GM12892 (cell line): Measurements from ENCODE around the gene NUP98.

Source experiments
- POLR2A ChIP-seq: IDR thresholded peaks from 2 replicates; pipeline ENCODE4 v1.6.1; 2011; ENCODE audit warnings: low read depth, low read length, control low read depth
- POLR2AphosphoS5 ChIP-seq: IDR thresholded peaks from 2 replicates; pipeline ENCODE4 v1.6.1; 2011; ENCODE audit warnings: low read depth, low read length, control low read depth
- TAF1 ChIP-seq: IDR thresholded peaks from 2 replicates; pipeline ENCODE4 v1.6.1; 2011; ENCODE audit warnings: low read depth, mild to moderate bottlenecking, control low read depth, low read length, borderline replicate concordance

DNA sequence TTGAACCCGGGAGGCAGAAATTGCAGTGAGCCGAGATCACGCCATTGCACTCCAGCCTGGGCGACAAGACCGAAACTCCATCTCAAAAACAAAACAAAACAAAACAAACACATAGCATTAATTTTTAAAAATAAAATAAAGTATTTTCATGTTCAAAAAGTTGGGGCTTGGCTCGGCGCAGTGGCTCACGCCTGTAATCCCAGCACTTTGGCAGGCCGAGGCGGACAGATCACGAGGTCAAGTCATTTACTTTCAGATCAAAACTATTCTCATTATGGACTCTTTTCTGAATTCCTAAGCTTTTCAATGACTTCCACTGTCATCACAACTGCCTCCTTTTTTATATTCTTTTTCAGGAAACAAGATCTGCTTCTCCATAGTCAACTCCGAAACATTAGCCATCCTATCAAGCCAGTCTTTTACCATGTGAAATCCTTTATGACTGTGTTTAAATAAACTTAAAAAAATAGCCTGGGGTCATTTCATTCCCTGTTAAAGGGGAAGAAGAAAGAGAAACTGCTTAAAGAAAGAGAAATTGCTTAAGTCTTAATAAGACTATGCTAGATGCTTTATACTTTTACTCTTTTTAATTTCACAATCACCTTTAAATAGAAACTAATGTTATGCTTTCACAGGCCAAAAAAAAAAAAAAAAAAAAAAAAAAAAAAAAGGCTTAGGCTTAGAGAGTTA lies 113.1 kb downstream of the NUP98 start:
- TF ChIP-seq POLR2AphosphoS5 (no peak), POLR2A (no peak), TAF1 (no peak)
